DND-41 (cell line): ENCODE data around the gene RALA.

Experiments
- EZH2 ChIP-seq: IDR thresholded peaks from 3 replicates; pipeline ENCODE4 v1.6.1; 2012; ENCODE audit warnings: borderline replicate concordance, low read depth, mild to moderate bottlenecking, moderate library complexity, low read length, inconsistent platforms; ENCODE audit not compliant: severe bottlenecking
- TF ChIP-seq, protein P1 (sequence below): IDR thresholded peaks from 2 replicates; pipeline ENCODE4 v1.5.1; 2012; ENCODE audit warnings: borderline replicate concordance, low read length, moderate library complexity, mild to moderate bottlenecking; ENCODE audit not compliant: poor library complexity, severe bottlenecking; ENCODE audit errors: extremely low read depth

GRCh38 chr7:39651265-39651664 lies 27.9 kb downstream of the RALA start:
- TF ChIP-seq, protein P1, sequence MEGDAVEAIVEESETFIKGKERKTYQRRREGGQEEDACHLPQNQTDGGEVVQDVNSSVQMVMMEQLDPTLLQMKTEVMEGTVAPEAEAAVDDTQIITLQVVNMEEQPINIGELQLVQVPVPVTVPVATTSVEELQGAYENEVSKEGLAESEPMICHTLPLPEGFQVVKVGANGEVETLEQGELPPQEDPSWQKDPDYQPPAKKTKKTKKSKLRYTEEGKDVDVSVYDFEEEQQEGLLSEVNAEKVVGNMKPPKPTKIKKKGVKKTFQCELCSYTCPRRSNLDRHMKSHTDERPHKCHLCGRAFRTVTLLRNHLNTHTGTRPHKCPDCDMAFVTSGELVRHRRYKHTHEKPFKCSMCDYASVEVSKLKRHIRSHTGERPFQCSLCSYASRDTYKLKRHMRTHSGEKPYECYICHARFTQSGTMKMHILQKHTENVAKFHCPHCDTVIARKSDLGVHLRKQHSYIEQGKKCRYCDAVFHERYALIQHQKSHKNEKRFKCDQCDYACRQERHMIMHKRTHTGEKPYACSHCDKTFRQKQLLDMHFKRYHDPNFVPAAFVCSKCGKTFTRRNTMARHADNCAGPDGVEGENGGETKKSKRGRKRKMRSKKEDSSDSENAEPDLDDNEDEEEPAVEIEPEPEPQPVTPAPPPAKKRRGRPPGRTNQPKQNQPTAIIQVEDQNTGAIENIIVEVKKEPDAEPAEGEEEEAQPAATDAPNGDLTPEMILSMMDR = no peak
- no peak for TF ChIP-seq EZH2
